Stomach (tissue), 4 donors: ENCODE data around the gene CDCA4.

Source experiments
- CTCF ChIP-seq, 7 experiments: fragments of 450-650 bp in 4 of 7; fragments of 200-600 bp in 3 of 7; sonication (generic) in 3 of 7; IDR thresholded peaks; one replicate each; pipeline ENCODE4 v1.5.1; 2016 to 2019; ENCODE audit warnings: antibody characterized with exemption in 7 of 7, control low read depth in 2 of 7, mild to moderate bottlenecking in 1 of 7
- POLR2A ChIP-seq, 4 donors: fragments of 450-650 bp; IDR thresholded peaks; one replicate each; pipeline ENCODE4 v1.6.1; 2016; ENCODE audit warnings: antibody characterized with exemption in 4 of 4, control low read depth in 2 of 4, mild to moderate bottlenecking in 1 of 4, moderate library complexity in 1 of 4

DNA sequence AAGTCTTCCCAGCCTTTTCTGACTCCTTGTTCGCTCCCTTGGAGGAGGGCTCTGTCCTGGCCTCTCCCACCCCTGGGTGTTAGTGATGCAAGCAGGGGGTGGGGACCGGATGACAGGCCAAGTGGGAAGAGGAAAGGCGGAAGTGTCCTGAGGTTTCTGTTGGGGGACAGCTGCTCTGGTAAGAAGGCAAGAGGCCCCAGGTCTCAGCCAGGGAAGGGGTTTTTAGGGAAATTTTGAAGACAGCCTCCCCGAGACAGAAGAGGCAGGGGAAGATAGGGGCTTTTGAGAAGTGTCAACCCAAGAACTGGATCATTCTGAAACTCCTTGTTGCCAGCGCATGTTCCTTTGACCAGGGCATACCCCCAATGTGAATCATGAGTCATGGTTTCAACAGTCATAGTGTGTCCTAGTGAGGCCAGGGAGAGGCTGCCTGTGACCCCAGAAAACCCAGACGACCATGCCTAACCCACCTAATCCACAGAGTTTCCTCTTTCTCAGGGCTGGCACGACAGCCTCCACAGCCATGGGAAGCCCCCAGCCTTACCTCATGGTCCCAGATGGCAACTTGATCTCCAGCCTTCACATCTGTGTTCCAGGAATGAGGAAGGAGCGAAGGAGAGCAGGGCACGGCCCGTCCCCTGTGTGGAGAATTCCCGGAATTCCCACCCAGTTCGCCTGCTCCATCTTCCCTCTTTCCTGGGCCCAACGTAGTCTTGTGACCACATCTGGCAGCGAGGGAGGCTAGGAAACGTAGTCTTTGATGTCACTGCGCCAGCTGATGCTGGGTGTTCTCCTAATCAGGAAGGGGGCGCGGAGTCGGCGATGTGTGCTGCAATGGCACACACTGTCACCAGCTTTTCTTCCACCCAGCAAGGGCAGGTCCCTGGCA lies 49.2 kb upstream of the CDCA4 start:
- TF ChIP-seq POLR2A (IDR thresholded peaks at IDR 0.05), result no peak
- no peak for TF ChIP-seq CTCF (IDR thresholded peaks at IDR 0.05)
